Natural killer cell (primary cell): ENCODE measurements around the gene SLC24A3. TPM values are rescaled to one million over a fixed set of nuclear protein-coding genes. Genes with fewer than 3 reads are reported as not detected.

Experiments used
- ATAC-seq, 3 donors: fragments of 150-1000 bp in 2 of 3; fragments of 200-7000 bp in 1 of 3; cut with Tn5 transposase; 1 replicate in 1 of 3; 2 replicates in 2 of 3; pipeline ENCODE4 v1.10.0; 2021; ENCODE audit warnings: mild to moderate bottlenecking in 2 of 3, moderate library complexity in 2 of 3
- DNase-seq, 2 donors: peaks; one replicate each; pipeline versions ENCODE4 v3.0.0 to v3.0.0-alpha.2; 2013 to 2021; ENCODE audit warnings: mixed read lengths in 1 of 2
- H3K27ac ChIP-seq: one replicate; pipeline ENCODE4 v1.5.1; 2013; ENCODE audit warnings: mild to moderate bottlenecking, low read length
- H3K27me3 ChIP-seq: one replicate; pipeline ENCODE4 v1.6.1; 2013; ENCODE audit warnings: low read length; ENCODE audit not compliant: control insufficient read depth, insufficient read depth
- H3K36me3 ChIP-seq: one replicate; pipeline ENCODE4 v1.6.1; 2013; ENCODE audit warnings: low read length; ENCODE audit not compliant: control insufficient read depth, insufficient read depth
- H3K4me1 ChIP-seq: one replicate; pipeline ENCODE4 v1.6.1; 2013; ENCODE audit warnings: low read length; ENCODE audit not compliant: control insufficient read depth, insufficient read depth
- H3K4me3 ChIP-seq: one replicate; pipeline ENCODE4 v1.5.1; 2013; ENCODE audit warnings: low read length
- H3K9me3 ChIP-seq: one replicate; pipeline ENCODE4 v1.6.1; 2013; ENCODE audit warnings: low read length; ENCODE audit not compliant: control insufficient read depth, insufficient read depth
- H3K27ac Mint-ChIP-seq, 2 donors: one replicate each; pipeline ENCODE4 v1.8.0; 2022; ENCODE audit warnings: mild to moderate bottlenecking in 2 of 2, mixed read lengths in 2 of 2, moderate library complexity in 1 of 2
- H3K27me3 Mint-ChIP-seq, 2 donors: one replicate each; pipeline ENCODE4 v1.8.0; 2022; ENCODE audit warnings: low read depth in 2 of 2, mixed read lengths in 2 of 2
- H3K36me3 Mint-ChIP-seq: one replicate; pipeline ENCODE4 v1.8.0; 2022; ENCODE audit warnings: mixed read lengths
- H3K4me1 Mint-ChIP-seq, 2 donors: one replicate each; pipeline ENCODE4 v1.8.0; 2022; ENCODE audit warnings: mixed read lengths in 2 of 2
- H3K4me3 Mint-ChIP-seq: one replicate; pipeline ENCODE4 v1.8.0; 2022; ENCODE audit warnings: mild to moderate bottlenecking, moderate library complexity, mixed read lengths
- H3K9me3 Mint-ChIP-seq, 2 donors: one replicate each; pipeline ENCODE4 v1.8.0; 2022; ENCODE audit warnings: mixed read lengths in 2 of 2
- WGBS: methylation state at CpG from one replicate; pipeline ENCODE4 v1.1.7; 2013; ENCODE audit warnings: missing lambda C conversion rate; ENCODE audit not compliant: insufficient coverage; 5-methylcytosine and 5-hydroxymethylcytosine counted together
- intact Hi-C: fragments of 100-400 bp; cut with micrococcal nuclease; formaldehyde crosslinking; loops from one replicate; pipeline ENCODE4 v1.14.2; 2022
- total RNA-seq, 4 donors: library from RNA; stranded (reverse); fragments of 120-200 nt in 1 of 4; gene quantifications; one replicate each; pipeline versions ENCODE4 v1.2.3 to v1.2.4, GENCODE V29; 2013 to 2022
- TF ChIP-seq, protein P1 (sequence below): fragments of 200-600 bp; IDR thresholded peaks from one replicate; pipeline ENCODE4 v1.8.0; 2022; ENCODE audit warnings: antibody characterized with exemption

Gene SLC24A3
- total RNA-seq, 3 donors from 2014 or later (not counting 1 experiment from before 2014, with no cell fraction given): 0.09 to 5.5 (median 0.99) TPM

DNA sequence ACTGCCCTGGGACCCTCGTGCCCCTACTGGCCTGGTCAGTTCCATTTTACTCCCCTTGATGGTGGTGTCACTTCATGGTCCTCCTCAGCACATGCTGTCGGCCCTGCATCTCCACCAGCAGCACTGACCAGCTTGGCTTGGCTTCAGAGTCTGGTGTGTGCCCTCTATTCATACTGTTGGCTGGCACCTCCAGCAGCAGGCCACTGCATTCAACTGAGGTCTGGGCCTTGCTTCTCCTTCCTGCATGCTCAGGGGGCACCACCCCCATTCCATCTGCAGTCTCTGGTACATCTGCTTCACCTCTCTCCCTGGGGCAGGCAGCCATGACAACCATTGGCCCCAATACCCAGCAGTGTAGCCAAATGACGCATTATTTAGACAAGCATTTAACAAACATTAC lies 155.9 kb downstream of the SLC24A3 start:
- Mint-ChIP-seq H3K4me3 (no peak overlapping the region), H3K27ac (no peak overlapping the region), H3K9me3 (no peaks in the 10 kb centered on the region), H3K27me3 (no peaks in the 10 kb centered on the region), H3K36me3 (no peaks in the 10 kb centered on the region), H3K4me1 (no peaks in the 10 kb centered on the region)
- TF ChIP-seq, protein P1, sequence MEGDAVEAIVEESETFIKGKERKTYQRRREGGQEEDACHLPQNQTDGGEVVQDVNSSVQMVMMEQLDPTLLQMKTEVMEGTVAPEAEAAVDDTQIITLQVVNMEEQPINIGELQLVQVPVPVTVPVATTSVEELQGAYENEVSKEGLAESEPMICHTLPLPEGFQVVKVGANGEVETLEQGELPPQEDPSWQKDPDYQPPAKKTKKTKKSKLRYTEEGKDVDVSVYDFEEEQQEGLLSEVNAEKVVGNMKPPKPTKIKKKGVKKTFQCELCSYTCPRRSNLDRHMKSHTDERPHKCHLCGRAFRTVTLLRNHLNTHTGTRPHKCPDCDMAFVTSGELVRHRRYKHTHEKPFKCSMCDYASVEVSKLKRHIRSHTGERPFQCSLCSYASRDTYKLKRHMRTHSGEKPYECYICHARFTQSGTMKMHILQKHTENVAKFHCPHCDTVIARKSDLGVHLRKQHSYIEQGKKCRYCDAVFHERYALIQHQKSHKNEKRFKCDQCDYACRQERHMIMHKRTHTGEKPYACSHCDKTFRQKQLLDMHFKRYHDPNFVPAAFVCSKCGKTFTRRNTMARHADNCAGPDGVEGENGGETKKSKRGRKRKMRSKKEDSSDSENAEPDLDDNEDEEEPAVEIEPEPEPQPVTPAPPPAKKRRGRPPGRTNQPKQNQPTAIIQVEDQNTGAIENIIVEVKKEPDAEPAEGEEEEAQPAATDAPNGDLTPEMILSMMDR: no peak
- Histone ChIP-seq H3K27ac (no peak overlapping the region), H3K4me3 (no peak overlapping the region), H3K27me3 (no peaks in the 10 kb centered on the region), H3K4me1 (no peaks in the 10 kb centered on the region), H3K9me3 (no peaks in the 10 kb centered on the region), H3K36me3 (no peaks in the 10 kb centered on the region)
- intact Hi-C loops: loop anchor here (10.0 kb wide), 1 partner anchor 56 kb away; no protein-coding TSS in a partner anchor
- ATAC-seq (peak in 1 of 3 donors; percentile 24), DNase-seq (no peak)
- 74% methylated on average over 3 of the region's 3 CpGs for WGBS

DNA sequence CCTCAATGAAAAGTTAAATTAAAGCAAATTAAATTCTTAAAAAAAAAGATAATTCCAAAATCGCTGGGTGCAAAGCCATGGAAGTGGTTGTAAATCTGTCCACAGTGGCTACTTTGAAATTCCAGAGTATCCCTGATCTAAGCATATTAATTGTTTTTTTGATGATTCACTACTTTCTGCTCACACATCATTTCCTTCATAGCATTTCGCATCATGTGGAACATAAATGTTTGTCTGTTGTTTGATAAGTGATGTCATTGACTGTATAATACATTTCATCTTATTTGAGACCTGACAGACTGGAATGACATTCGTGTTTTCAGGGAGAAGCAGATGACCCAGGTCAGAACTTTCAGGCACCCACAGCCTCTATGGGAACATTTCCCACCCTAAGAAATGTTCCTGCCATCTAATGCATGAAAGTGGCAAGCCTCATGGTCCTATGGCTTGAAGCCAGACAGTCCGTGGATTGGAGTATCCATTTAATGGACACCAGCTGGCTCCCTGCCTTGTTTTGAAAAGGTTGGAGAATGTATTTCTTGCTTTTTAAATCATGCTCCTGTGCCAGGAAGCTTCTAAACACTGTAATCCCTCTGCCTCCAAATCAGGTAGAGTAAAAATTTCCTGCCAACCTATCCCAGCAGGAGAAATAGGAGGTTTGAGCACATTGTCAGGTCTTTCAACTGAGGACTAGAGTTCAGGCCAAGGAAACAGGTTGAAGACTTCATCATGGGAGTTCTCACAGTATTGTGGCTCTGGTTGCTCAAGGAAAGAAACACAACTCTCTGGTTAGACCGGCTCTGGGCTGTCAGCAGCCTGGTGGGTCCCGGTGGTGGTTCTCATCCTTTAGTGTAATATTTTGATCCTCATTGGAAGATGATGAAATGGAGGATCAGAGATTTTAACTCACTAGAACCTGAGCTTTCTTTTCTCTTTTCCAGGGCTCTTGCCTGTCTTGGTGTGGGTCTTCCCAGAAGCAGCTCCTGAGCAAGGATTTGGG lies 157.9 kb downstream of the SLC24A3 start:
- WGBS: 89% methylated on average over 5 of the region's 6 CpGs
- Histone ChIP-seq H3K4me3 (no peak overlapping the region), H3K27me3 (no peaks in the 10 kb centered on the region), H3K4me1 (no peaks in the 10 kb centered on the region), H3K36me3 (no peaks in the 10 kb centered on the region), H3K27ac (no peak overlapping the region), H3K9me3 (no peaks in the 10 kb centered on the region)
- Mint-ChIP-seq H3K9me3 (no peaks in the 10 kb centered on the region), H3K4me1 (no peaks in the 10 kb centered on the region), H3K27me3 (no peaks in the 10 kb centered on the region), H3K36me3 (no peaks in the 10 kb centered on the region), H3K4me3 (no peak overlapping the region), H3K27ac (no peak overlapping the region)
- intact Hi-C loops: no loop called here
- TF ChIP-seq, protein P1: no peak
- ATAC-seq (no peak), DNase-seq (no peak)

- 97% methylated on average over 1 of the region's 1 CpG for WGBS
- no peaks in the 10 kb centered on the region for H3K4me1 ChIP-seq
- DNase-seq (no peak), ATAC-seq (no peak)
- Mint-ChIP-seq H3K27ac (no peak overlapping the region), H3K4me3 (no peak overlapping the region), H3K4me1 (no peaks in the 10 kb centered on the region), H3K36me3 (no peaks in the 10 kb centered on the region), H3K9me3 (no peaks in the 10 kb centered on the region), H3K27me3 (peaks cover 4 to 6% of the 10 kb centered on the region in 2 donors)
- H3K27ac ChIP-seq: no peak overlapping the region
- H3K36me3 ChIP-seq: no peaks in the 10 kb centered on the region
- TF ChIP-seq, protein P1: no peak
- H3K9me3 ChIP-seq: no peaks in the 10 kb centered on the region
- intact Hi-C loops: no loop called here
- no peaks in the 10 kb centered on the region for H3K27me3 ChIP-seq
- H3K4me3 ChIP-seq: no peak overlapping the region
Measured at GRCh38 chr20:19371112-19371511, 158.7 kb downstream of the SLC24A3 start.
